ENCODE measurements around the gene PFDN4. TPM values are rescaled to one million over a fixed set of nuclear protein-coding genes. Genes with fewer than 3 reads are reported as not detected.

Gene PFDN4
- total RNA-seq, 4 donors from 2014 or later = 11.0 to 33.0 (median 28.0) TPM

GRCh38 chr20:54170963-54171362 is 36.9 kb upstream of the PFDN4 start:
- no peaks in the 10 kb centered on the region for H3K36me3 ChIP-seq
- no peak overlapping the region for H3K4me3 ChIP-seq
- DNase-seq = no peak
- no peak for TF ChIP-seq POLR2A (IDR thresholded peaks at IDR 0.05)
- no peak for TF ChIP-seq CTCF (IDR thresholded peaks at IDR 0.05)
- no peaks in the 10 kb centered on the region for H3K9me3 ChIP-seq
- H3K27me3 ChIP-seq = peaks cover 0 to 29% of the 10 kb centered on the region in 2 donors
- H3K4me1 ChIP-seq = peaks cover 0 to 24% (median 0%) of the 10 kb centered on the region in 4 donors
- H3K27ac ChIP-seq = no peak overlapping the region

GRCh38 chr20:54172532-54172855 is 35.4 kb upstream of the PFDN4 start:
- Histone ChIP-seq H3K27ac (no peak overlapping the region), H3K4me3 (no peak overlapping the region), H3K36me3 (no peaks in the 10 kb centered on the region), H3K27me3 (peaks cover 0 to 29% of the 10 kb centered on the region in 2 donors), H3K4me1 (peaks cover 0 to 24% (median 0%) of the 10 kb centered on the region in 4 donors), H3K9me3 (no peaks in the 10 kb centered on the region)
- TF ChIP-seq CTCF (IDR thresholded peaks at IDR 0.05) (no peak), POLR2A (IDR thresholded peaks at IDR 0.05) (no peak)
- DNase-seq = no peak

GRCh38 chr20:54172856-54173652 is 34.8 kb upstream of the PFDN4 start:
- no peak for DNase-seq
- no peaks in the 10 kb centered on the region for H3K36me3 ChIP-seq
- H3K9me3 ChIP-seq = no peaks in the 10 kb centered on the region
- H3K4me1 ChIP-seq = peaks cover 0 to 24% (median 0%) of the 10 kb centered on the region in 4 donors
- H3K27ac ChIP-seq = no peak overlapping the region
- TF ChIP-seq CTCF (IDR thresholded peaks at IDR 0.05) (no peak), POLR2A (IDR thresholded peaks at IDR 0.05) (no peak)
- no peak overlapping the region for H3K4me3 ChIP-seq
- H3K27me3 ChIP-seq = peaks cover 0 to 29% of the 10 kb centered on the region in 2 donors

GRCh38 chr20:54173653-54174456 is 34.0 kb upstream of the PFDN4 start, which contains the start of gene CYP24A1:
TSS of gene CYP24A1 (minus strand) at chr20:54173986. CDS start at chr20:54173579, 407 bp downstream.
- Histone ChIP-seq H3K36me3 (no peaks in the 10 kb centered on the region), H3K27ac (no peak within 1 kb of the TSS), H3K4me3 (no peak within 1 kb of the TSS), H3K9me3 (no peaks in the 10 kb centered on the region), H3K27me3 (peaks cover 0 to 29% of the 10 kb centered on the region in 2 donors), H3K4me1 (peaks cover 0 to 24% (median 0%) of the 10 kb centered on the region in 4 donors)
- DNase-seq = no peak
- TF ChIP-seq CTCF (IDR thresholded peaks at IDR 0.05) (no peak), POLR2A (IDR thresholded peaks at IDR 0.05) (no peak)

GRCh38 chr20:54174457-54175175 is 33.3 kb upstream of the PFDN4 start:
- TF ChIP-seq CTCF (IDR thresholded peaks at IDR 0.05) = no peak
- TF ChIP-seq POLR2A (IDR thresholded peaks at IDR 0.05) = no peak
- DNase-seq = no peak
- no peaks in the 10 kb centered on the region for H3K9me3 ChIP-seq
- no peaks in the 10 kb centered on the region for H3K36me3 ChIP-seq
- peaks cover 0 to 24% (median 0%) of the 10 kb centered on the region in 4 donors for H3K4me1 ChIP-seq
- peaks cover 0 to 29% of the 10 kb centered on the region in 2 donors for H3K27me3 ChIP-seq
- H3K27ac ChIP-seq = no peak overlapping the region
- no peak overlapping the region for H3K4me3 ChIP-seq
